Osteoblast (primary cell): ENCODE data around the gene MPP3. TPM values are rescaled to one million over a fixed set of nuclear protein-coding genes. Genes with fewer than 3 reads are reported as not detected.

ENCODE experiments used
- DNase-seq: peaks from one replicate; pipeline ENCODE4 v3.0.0; 2011; ENCODE audit warnings: low spot score, mixed read lengths; ENCODE audit not compliant: insufficient read length; ENCODE audit errors: missing footprints
- H2AFZ ChIP-seq: 2 replicates; pipeline ENCODE4 v1.6.0; 2011; ENCODE audit warnings: mild to moderate bottlenecking, low read length
- H3K27ac ChIP-seq: 2 replicates; pipeline ENCODE4 v1.5.1; 2011; ENCODE audit warnings: mild to moderate bottlenecking, low read depth, low read length, moderate library complexity
- H3K27me3 ChIP-seq: 2 replicates; pipeline ENCODE4 v1.6.0; 2012; ENCODE audit warnings: mild to moderate bottlenecking, control low read depth, inconsistent platforms, low read length, moderate library complexity; ENCODE audit not compliant: insufficient read depth
- H3K36me3 ChIP-seq: 2 replicates; pipeline ENCODE4 v1.5.1; 2011; ENCODE audit warnings: mild to moderate bottlenecking, low read length, control low read depth, moderate library complexity; ENCODE audit not compliant: insufficient read depth
- H3K4me1 ChIP-seq: 2 replicates; pipeline ENCODE4 v1.5.1; 2011; ENCODE audit warnings: mild to moderate bottlenecking, low read length, control low read depth, moderate library complexity; ENCODE audit not compliant: insufficient read depth
- H3K4me2 ChIP-seq: 2 replicates; pipeline ENCODE4 v1.6.0; 2011; ENCODE audit warnings: mild to moderate bottlenecking, low read length; ENCODE audit not compliant: insufficient read depth
- H3K4me3 ChIP-seq: fragments of 200-600 bp; sonication (generic); 3 replicates; pipeline ENCODE4 v1.5.1; 2012; ENCODE audit warnings: mild to moderate bottlenecking, low read length, inconsistent platforms; ENCODE audit not compliant: insufficient read depth
- H3K79me2 ChIP-seq: 2 replicates; pipeline ENCODE4 v1.6.0; 2012; ENCODE audit warnings: mild to moderate bottlenecking, low read length, control low read depth, inconsistent platforms; ENCODE audit not compliant: insufficient read depth
- H3K9me3 ChIP-seq: 2 replicates; pipeline ENCODE4 v1.5.1; 2011; ENCODE audit warnings: low read depth, low read length, control low read depth
- H4K20me1 ChIP-seq: 2 replicates; pipeline ENCODE4 v1.6.0; 2012; ENCODE audit warnings: mild to moderate bottlenecking, low read length, control low read depth; ENCODE audit not compliant: insufficient read depth
- total RNA-seq: library from RNA; depleted of rRNA; stranded (reverse); fragments of >200 nt; gene quantifications from 2 replicates; pipeline ENCODE4 v1.2.3, GENCODE V29; 2012
- TF ChIP-seq, protein P1 (sequence below): IDR thresholded peaks from 2 replicates; pipeline ENCODE4 v1.5.1; 2011; ENCODE audit warnings: mild to moderate bottlenecking, low read depth, low read length, moderate library complexity; ENCODE audit errors: extremely low read depth

Gene MPP3
- total RNA-seq, 1 donor, result 6.2 TPM

DNA sequence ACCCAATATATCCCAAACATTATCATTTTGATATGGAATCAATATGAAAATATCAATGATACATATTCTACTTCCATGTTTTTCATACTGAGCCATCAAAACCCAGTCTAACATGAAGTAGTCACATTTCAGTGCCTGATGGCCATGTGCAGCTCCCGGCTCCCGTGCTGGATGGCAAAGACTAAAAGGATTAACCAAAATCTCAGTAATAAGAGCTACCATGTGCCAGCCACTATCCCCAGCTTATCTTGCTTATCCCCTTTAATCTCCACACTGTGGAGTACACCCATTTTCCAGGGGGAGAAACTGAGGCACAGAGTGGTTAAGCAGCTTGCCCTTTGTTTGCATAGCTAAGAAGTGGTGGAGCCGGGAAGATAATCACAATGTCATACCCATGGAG lies 23.2 kb upstream of the MPP3 start:
- TF ChIP-seq, protein P1, sequence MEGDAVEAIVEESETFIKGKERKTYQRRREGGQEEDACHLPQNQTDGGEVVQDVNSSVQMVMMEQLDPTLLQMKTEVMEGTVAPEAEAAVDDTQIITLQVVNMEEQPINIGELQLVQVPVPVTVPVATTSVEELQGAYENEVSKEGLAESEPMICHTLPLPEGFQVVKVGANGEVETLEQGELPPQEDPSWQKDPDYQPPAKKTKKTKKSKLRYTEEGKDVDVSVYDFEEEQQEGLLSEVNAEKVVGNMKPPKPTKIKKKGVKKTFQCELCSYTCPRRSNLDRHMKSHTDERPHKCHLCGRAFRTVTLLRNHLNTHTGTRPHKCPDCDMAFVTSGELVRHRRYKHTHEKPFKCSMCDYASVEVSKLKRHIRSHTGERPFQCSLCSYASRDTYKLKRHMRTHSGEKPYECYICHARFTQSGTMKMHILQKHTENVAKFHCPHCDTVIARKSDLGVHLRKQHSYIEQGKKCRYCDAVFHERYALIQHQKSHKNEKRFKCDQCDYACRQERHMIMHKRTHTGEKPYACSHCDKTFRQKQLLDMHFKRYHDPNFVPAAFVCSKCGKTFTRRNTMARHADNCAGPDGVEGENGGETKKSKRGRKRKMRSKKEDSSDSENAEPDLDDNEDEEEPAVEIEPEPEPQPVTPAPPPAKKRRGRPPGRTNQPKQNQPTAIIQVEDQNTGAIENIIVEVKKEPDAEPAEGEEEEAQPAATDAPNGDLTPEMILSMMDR, result no peak
- H4K20me1 ChIP-seq, result no peaks in the 10 kb centered on the region
- H2AFZ ChIP-seq, result no peak overlapping the region
- no peak for DNase-seq
- H3K4me2 ChIP-seq, result no peak overlapping the region
- no peaks in the 10 kb centered on the region for H3K9me3 ChIP-seq
- peaks cover 79% of the 10 kb centered on the region for H3K27me3 ChIP-seq
- no peak overlapping the region for H3K27ac ChIP-seq
- H3K4me1 ChIP-seq, result no peaks in the 10 kb centered on the region
- no peak overlapping the region for H3K4me3 ChIP-seq
- H3K36me3 ChIP-seq, result no peaks in the 10 kb centered on the region
- no peaks in the 10 kb centered on the region for H3K79me2 ChIP-seq

DNA sequence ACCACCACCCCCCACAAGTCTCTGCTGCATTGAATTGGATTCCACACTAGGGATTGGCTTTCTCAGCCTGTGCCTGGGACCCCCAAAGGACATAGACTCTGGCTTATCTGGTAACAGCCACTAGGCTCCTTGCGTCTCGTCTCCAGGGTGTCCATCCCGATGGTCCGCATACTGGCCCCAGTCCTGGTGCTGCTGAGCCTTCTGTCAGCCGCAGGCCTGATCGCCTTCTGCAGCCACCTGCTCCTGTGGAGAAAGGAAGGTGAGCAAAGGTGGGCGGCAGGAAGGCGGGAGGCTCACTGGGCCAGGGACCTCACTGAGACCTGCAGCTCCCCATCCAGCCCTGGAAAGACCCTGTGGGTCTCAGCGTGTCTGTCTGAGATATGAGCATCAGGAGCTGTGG lies 22.1 kb upstream of the MPP3 start:
- Histone ChIP-seq H3K4me2 (no peak overlapping the region), H3K36me3 (no peaks in the 10 kb centered on the region), H3K4me1 (no peaks in the 10 kb centered on the region), H3K79me2 (no peaks in the 10 kb centered on the region), H3K9me3 (no peaks in the 10 kb centered on the region), H3K27ac (no peak overlapping the region), H3K27me3 (peaks cover 76% of the 10 kb centered on the region), H4K20me1 (no peaks in the 10 kb centered on the region), H3K4me3 (no peak overlapping the region), H2AFZ (no peak overlapping the region)
- TF ChIP-seq, protein P1, result no peak
- DNase-seq, result peak; percentile 38

DNA sequence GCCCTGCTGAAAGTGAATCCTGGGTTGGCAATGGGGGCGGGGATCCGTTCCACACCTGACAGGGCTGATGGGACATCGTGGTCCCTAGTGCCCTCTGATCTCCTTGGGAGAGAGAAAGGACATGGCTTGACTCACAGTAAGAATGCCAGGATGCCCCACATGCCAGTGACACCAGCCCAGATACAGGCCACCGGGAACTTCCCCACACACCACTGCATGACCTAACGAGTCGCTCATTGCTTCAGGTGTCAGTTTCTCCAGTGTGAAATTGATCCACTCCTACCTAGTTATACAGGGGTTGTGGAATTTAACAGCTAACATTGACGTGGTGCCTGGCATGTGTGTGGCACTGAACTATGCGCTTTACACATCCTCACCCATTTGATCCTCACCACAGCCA lies 21.6 kb upstream of the MPP3 start:
- H3K36me3 ChIP-seq, result no peaks in the 10 kb centered on the region
- H4K20me1 ChIP-seq, result no peaks in the 10 kb centered on the region
- H3K79me2 ChIP-seq, result no peaks in the 10 kb centered on the region
- H3K4me2 ChIP-seq, result no peak overlapping the region
- H3K27me3 ChIP-seq, result peaks cover 75% of the 10 kb centered on the region
- H3K4me1 ChIP-seq, result no peaks in the 10 kb centered on the region
- no peak overlapping the region for H2AFZ ChIP-seq
- TF ChIP-seq, protein P1, result no peak
- no peak overlapping the region for H3K27ac ChIP-seq
- no peak for DNase-seq
- H3K9me3 ChIP-seq, result no peaks in the 10 kb centered on the region
- no peak overlapping the region for H3K4me3 ChIP-seq

DNA sequence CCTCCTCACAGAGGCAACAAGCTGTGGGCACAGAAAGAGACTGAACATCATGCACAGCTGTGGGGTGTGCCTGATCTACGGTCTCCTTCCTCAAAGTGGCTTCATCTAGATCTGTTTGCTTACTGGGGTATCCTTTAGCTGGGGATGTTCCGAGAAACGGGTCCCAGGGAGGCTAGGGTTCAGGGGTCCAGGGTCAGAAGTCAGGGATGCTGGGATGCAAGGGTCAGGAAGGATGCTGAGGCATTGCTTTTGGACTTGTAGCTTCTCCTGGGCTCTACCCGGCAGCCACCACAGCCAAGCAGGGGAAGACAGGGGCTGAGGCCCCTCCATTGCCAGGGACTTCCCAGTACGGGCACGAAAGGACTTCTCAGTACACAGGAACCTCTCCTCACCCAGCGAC lies 20.6 kb upstream of the MPP3 start:
- peak; percentile 52 for DNase-seq
- H3K27ac ChIP-seq, result no peak overlapping the region
- TF ChIP-seq, protein P1, result no peak
- H3K79me2 ChIP-seq, result no peaks in the 10 kb centered on the region
- H4K20me1 ChIP-seq, result no peaks in the 10 kb centered on the region
- no peaks in the 10 kb centered on the region for H3K4me1 ChIP-seq
- H3K9me3 ChIP-seq, result no peaks in the 10 kb centered on the region
- peaks cover 69% of the 10 kb centered on the region for H3K27me3 ChIP-seq
- H3K4me2 ChIP-seq, result no peak overlapping the region
- H3K36me3 ChIP-seq, result no peaks in the 10 kb centered on the region
- no peak overlapping the region for H2AFZ ChIP-seq
- H3K4me3 ChIP-seq, result no peak overlapping the region
